ENCODE data around the gene ATP2C2.

The ATP2C2 gene

DNA sequence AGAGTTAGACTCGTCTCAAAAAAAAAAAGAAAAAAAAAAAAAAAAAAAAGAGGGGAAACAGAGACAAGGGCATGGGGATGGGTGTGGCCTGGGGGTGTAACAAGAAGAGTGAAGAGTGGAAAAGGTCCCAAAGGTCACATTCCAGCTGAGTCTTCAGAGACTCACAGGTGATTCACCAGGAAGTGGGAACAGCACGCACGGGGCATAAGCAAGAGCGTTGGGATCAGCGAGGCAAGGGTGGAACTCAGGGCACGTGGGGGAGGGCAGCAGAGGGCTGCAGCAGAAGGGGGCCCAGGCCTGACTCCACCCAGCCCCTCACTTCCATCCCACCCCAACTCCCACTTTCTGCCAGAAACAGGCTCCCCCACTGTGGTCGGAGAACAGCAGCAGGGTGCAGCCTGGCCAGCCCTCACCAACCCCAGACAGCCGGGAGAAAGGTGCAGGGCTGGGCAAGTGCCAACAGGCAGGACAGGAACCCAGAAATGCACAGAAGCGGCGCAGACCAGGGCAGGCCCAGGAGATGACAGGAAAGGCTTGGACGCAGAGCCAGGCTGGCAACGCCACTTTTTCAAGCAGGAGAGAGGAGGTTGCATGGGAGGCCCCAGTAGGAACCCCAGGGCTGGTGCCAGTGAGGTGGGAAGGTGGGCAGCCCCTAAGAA is 132.9 kb downstream of the ATP2C2 start:
- no peak for DNase-seq

DNA sequence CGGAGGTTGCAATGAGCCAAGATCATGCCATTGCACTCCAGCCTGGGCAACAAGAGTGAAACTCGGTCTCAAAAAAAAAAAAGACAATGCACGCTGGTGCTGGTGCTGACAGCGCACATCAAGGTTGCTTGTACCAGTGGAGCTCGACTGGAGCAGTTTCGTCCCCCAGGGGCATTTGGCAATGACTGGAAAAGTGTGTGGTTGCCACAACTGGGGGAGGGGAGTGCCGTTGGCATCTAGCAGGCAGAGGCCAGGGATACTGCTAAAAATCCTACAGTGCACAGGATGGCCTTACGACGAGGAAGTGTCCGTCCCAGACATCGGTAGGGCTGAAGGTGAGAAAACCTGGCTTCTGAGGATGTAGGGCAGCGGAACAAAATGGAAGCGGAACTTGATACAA is 133.7 kb downstream of the ATP2C2 start:
- DNase-seq = no peak

DNA sequence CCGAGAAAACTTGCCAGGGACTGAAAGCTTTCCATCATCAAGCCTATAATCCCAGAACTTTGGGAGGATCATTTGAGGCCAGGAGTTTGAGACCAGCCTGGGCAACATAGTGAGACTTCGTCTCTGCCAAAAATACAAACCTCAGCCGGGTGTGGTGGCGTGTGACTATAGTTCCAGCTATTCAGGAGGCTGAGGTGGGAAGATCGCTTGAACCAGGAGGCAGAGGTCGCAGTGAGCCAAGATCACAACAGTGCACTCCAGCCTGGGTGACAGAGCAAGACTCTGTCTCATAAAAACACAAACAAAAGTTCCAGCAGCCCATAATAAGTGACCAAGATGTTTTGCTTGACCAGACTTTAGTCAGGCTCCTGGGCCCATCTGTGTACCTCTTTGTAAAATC is 134.2 kb downstream of the ATP2C2 start:
- no peak for DNase-seq

DNA sequence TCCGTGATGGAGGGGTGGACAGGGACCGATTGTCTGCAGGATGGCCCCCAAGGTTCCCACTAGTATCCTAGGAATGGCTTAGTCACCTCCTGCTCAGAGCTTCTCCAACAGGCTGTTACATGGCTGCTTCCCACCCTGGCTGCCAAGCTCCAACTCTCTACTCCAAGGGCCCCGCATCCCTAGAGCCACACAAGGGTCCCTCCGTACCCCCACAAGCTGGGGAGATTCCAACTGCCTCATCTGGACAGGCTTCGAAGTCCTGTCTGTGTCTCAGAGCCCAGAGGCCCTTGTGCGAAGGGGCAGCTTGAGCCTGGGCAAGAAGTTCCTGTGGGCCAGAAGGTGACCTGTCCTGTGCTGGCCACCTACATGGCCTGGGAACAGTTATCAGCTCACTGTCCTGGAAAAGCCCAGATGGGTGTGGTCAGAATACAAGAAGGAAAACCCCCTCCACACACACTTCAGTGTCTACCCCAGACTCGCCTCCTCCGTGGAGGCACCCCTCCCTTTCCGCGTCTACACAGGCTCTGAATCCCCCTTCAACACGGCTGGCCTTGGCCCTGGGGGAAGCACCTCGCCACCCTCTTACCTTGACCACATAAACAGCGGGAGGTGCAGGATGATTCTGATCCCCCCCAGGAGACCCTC is 135.5 kb downstream of the ATP2C2 start:
- no peak for DNase-seq

DNA sequence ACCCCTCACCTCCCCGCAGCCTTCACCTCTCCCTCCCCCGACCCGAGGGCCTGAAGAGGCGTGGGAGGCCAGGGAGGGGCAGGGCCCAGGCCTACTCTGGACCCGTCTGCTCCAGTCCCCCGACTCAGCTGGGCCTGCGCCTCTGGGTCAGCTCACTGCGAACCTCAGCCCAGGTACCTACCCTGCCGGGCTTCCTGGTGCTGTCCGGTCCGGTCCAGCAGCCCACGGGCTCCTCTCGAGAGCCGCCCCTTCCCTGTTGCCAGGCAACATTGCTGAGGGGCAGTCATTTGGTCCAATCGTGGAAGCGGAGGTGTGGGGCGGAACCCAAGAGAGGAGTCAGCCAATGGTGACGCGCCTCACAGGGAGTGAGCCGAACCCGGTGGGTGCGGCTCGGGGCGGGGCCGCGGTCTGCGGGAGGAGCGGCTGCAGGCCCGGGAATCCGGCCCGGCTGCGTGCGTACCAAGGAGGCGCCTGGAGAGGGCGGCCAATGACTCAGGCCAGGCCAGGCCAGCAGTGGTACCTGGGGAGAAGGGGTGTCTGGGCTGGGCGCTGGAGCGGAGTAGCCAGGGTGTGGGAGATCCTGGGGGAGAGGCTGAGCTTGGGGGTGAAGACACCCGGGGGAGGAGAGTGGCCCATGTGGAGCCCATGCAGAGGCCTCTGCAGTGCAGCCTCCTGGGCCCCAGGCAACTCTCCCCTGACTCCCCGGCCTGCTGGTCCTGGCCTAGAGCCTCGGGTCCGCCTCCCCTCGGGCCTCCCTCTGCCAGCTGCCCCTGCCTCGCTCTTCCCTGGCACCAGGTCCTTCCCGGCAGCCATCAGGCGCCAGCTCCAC is 136.3 kb downstream of the ATP2C2 start, which contains the start of gene MEAK7:
Gene MEAK7, minus strand, starts transcription at position 240 of the 829 bp plus-strand sequence. CDS start 6,573 bp downstream, outside the sequence.
- DNase-seq = peak; percentile 99

DNA sequence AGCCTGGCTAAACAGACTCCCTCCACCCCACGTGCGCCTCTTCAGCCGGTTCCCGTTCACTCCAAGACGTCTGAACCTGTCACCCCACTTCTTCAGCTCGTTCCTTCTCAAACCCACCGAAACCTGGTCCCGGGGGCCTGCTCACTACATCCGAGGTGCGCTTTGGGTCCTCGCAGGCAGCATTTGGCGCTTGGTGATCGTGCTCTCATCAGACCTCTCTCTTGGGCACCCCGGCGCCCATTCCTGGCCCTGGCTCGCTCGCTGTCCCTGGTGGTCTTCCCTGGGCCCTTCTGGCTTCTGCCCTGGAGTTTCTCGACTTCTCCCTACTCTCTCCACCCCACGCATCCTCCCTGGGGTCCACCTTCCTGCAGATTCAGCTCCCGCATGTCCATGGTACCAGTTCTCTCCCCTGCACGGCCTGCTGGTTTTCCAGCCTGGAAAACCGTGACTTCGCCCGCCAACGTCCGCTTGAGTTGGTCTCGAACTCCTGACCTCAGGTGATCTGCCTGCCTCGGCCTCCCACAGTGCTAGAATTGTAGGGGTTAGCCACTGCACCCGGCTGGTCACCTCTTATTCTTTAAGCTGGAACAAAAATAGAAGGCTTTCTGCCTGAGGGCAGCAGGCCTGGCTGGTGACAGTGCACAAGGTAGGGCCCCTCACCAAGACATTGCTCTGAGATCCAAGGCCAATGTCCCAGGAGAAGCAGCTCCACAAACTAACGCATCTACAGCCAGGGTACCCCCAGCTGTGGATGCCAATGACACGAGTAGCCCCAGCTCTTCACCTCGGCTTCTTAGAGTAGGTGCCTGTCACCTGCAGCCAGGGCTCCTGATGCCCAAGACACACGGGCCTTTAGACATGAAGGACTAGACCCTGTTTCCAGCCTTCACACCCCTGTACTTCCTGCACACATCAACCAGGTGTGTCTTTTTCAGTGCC is 137.2 kb downstream of the ATP2C2 start:
- DNase-seq = no peak

DNA sequence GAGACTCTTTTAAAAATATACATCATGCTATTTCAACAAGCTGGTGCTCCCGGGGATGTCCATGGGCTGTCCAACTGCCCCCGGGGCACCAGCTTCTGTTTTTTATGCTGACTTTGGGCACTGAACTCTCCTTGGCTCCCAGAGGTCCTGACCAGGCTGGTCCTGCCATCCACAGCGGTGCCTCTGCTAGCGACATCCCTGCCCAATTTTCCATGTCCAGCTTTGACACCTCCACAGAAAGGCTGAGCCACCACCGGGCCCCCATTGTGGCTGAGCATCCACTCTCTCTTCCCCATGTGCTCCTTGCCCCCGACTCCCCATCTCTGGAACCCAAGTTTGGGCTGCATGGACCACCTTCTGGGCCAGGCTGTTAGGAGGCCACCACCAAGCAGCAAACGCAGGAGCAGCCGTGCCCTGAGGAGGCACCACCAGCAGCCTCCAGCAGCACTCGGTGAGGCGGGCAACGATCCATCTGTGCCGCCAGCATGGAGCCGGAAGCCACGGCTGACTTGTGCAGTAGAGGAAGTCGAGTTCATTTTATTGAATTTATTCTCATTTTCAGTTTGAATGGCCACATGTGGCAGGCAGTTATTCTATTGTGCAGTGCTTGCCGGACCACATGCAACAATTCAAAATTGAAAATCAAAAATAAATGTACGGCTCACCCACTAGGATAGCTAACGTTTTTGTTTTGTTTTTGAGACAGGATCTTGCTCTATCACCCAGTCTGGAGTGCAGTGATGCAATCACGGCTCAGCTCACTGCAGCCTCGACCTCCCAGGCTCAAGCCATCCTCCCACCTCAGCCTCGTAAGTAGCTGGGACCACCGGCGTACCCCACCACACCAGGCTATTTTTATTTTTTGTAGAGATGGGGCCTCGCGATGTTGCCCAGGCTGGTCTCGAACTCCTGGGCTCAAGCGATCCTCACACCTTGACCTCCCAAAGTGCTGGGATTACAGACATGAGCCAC is 139.0 kb downstream of the ATP2C2 start:
- DNase-seq = no peak

DNA sequence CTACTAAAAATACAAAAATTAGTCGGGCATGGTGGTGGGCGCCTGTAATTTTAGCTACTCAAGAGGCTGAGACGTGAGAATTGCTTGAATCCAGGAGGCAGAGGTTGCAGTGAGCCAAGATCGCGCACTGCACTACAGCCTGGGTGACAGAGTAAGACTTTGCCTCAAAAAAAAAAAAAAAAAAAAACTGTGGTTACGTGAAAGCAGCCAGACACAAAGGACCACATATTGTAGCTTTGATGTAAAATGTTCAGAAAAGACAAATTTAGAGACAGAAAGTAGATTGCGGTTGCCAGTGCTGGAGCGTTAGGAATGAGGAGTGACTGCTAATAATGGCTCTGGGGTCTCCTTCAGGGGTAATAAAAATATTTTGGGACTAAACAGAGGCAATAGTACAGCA is 140.2 kb downstream of the ATP2C2 start:
- DNase-seq = no peak

DNA sequence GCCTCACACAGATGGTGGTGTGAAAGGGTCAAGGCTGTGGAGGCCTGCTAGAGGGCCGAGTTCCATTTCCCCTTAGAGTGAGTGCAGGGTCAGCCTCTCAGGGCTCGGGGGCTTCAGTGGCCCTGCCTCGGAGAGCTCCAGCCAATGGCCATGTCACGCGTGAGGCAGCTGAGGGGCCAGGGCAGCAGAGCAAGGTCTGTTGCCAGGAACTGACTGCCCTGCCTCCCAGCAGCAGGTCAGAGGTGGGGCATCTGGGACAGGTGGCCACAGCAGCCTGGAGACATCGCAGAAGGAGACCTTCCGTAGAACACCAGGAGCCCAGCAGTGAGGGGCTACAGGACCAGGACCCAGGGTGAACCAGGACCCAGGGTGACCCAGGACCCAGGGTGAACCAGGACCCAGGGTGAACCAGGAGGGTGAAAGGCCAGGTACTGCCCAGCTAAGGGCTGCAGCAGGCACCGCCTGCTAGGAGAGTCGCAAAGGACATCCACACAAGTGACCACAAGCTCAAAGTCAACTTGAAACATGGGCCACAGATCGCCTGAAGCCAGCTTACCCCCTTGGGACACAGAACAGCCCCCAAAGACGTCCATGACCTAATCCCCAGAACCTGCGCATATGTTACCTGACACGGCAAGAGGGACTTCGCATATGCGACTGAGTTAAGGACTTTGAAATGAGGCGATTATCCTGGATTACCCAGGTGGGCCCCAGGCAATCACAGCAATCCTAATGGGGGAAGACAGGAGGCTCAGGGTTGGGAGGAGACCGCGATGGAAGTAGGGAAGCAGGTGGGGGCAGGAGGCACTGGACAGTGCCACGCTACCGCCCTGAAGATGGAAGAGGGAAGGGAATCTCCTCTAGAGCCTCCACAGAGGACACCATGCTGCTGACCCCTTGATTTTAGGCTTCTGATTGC is 141.0 kb downstream of the ATP2C2 start:
- no peak for DNase-seq

DNA sequence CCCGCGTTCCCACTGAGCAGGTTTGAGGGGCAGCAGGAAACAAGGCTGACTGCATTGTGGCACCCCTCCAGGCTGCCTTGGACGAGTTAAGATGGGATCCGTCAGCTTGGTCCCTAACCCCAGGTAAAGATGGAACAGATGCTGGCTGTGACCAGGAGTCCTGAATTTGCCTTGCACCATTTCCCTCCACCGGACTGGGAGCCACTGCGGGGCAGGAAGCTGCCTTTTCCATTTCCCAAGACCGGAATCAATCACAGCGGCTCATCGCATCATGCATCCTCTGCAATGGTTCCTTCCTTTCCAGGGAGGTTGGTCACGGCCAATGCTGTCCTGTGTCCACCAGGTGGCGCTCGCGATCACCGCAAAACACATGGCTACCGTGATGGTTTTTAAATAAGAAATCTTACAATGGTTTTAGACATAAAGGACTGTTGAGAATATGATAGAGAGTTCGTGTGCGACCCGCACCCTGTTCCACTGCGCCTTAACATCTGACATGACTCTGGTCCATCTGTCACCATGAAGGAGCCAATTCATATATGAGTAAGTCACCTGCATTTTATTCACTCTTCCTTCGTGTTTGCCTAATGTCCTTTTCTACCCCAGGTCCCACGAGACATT is 143.0 kb downstream of the ATP2C2 start:
- DNase-seq = peak; percentile 88

DNA sequence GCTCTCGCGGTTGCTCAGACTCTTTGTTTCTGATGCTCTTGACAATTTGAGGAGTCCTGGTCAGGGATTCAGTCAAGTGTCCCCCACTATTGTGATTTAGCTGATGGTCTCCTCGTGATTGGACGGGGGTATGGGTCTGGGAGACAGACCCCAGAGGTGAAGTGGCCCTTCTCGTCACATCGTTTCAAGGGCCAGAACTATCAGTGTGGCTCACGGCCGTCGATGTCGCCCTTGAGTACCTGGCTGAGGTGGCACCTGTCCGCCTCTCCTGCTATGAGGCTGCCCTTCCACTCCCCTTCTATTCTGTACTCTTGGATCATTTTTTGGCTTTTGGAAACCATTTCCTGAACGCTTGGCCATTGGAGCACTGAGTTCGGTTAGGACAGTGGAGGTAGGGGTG is 143.5 kb downstream of the ATP2C2 start:
- no peak for DNase-seq

DNA sequence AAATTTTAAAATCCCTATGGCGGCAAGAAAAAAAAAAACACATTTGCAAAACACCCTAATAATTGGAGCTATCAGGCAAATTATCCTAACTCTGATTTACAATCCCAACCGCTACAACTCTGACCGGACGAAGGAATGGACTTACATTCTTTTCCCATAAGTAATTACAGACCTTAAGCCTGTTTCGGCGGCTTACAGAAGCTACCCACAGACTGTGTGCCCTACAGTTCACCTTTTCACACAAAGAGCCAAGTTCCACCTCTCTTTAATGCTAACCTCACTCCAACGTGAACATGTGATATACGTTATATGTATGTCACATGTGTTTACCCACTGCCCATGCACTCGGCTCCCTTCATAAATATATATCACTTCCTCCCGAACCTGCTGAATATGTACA is 144.8 kb downstream of the ATP2C2 start:
- DNase-seq = no peak

DNA sequence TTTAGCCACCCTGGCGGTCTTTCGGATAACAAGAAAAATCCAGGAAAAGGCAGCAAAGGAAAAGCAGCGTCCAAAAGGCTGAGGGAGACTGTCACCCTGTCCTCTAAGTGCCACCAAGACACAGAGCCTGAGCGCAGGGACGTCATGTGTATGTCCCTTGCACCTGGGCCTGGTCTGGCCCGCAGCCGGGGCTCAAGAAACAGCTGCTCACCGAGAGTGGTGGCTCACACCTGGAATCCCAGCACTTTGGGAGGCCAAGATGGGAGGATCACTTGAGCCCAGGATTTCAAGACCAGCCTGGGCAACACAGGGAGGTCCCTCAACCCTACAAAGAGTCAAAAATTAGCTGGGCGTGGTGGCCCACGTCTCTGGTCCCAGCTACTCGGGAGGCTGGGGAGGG is 145.3 kb downstream of the ATP2C2 start:
- no peak for DNase-seq

Data from hematopoietic multipotent progenitor cell treated with erythropoietin and hydrocortisone succinate and interleukin-3 and kit ligand, for 4 days (in vitro differentiated cells).